GM18861 (cell line): ENCODE data around the gene DNMBP.
"Not testable (repeated sequence)": the region's sequence is repeated elsewhere in the genome, so short reads cannot be mapped to it uniquely, and the experiment has no call there.

Experiments
- ATAC-seq: cut with Tn5 transposase; IDR thresholded peaks from one replicate; pipeline ENCODE4 v1.9.1; 2021; ENCODE audit not compliant: unreplicated experiment

Gene DNMBP

DNA sequence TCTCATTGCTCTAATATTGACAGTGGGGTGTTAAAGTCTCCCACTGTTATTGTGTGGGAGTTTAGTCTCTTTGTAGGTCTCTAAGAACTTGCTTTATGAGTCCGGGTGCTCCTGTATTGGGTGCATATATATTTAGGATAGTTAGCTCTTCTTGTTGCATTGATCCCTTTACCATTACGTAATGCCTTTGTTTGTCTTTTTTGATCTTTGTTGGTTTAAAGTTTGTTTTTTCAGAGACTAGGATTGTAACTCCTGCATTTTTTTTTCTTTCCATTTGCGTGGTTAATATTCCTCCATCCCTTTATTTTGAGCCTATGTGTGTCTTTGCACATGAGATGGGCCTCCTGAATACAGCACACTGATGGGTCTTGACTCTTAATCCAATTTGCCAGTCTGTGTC is 142.5 kb downstream of the DNMBP start:
- not testable (repeated sequence) for ATAC-seq

DNA sequence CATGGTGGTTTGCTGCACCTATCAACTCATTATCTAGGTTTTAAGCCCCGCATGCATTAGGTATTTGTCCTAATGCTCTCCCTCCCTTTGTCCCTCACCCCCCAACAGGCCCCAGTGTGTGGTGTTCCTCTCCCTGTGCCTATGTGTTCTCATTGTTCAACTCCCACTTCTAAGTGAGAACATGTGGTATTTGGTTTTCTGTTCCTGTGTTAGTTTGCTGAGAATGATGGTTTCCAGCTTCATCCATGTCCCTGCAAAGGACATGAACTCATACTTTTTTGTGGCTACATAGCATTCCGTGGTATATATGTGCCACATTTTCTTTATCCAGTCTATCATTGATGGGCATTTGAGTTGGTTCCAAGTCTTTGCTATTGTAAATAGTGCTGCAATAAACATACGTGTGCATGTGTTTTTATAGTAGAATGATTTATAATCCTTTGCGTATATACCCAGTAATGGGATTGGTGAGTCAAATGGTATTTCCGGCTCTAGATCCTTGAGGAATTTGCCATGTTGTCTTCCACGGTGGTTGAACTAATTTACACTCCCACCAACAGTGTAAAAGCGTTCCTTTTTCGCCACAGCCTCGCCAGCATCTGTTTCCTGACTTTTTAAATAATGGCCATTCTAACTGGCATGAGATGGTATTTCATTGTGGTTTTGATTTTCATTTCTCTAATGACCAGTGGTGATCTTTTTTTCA is 146.1 kb downstream of the DNMBP start:
- ATAC-seq, result not testable (repeated sequence)

DNA sequence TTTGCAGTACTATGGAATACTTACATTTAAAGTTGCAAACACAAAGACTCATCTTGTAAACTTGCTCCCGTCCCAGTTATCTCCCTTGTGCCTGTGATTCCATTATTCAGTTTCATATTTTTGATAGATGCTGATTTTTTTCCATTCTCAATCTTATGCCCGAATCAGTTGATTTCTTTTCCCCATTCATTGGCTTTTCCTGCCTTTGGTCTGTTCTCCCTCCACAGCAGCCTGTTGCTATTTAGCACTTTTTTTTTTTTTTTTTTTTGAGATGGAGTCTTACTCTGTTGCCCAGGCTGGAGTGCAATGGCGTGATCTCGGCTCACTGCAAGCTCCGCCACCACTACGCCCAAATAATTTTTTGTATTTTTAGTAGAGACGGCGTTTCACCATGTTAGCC is 149.3 kb downstream of the DNMBP start:
- no peak for ATAC-seq

DNA sequence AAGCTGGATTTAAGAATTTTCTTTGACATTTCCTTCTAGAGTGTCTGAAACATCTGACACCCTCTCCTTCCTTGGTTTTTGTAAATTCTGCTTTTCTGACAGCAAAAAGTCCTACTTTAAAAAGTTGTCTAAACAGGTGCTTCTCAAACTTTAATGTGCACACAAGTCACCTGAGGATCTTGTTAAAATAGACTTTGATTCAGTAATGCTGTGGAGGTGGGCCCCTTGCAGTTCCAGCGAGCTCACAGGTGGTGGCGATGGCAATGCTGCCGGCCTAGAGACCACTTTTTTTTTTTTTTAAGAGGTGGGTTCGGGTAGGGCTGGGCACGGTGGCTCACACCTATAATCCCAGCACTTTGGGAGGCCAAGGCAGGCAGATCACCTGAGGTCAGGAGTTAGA is 150.2 kb downstream of the DNMBP start:
- ATAC-seq, result no peak

DNA sequence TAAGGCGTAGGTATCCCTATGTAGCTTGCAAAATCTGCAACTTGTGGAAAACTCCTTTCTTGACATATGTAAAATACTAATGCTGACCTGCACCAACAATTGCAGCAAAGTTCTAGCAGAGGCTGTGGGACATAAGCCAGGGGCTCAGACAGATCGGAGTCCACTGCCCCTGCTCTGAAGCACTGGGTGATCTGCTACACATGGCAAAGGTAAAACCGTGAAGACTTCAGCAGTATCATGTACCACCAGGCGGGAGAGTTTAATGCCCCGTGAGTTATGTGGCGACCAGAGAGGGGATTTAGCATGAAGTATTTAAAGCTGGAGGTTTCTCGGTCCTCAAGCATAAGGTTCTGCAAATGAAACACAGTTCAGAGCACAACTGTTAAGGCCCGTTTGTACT is 150.9 kb downstream of the DNMBP start:
- ATAC-seq, result no peak

DNA sequence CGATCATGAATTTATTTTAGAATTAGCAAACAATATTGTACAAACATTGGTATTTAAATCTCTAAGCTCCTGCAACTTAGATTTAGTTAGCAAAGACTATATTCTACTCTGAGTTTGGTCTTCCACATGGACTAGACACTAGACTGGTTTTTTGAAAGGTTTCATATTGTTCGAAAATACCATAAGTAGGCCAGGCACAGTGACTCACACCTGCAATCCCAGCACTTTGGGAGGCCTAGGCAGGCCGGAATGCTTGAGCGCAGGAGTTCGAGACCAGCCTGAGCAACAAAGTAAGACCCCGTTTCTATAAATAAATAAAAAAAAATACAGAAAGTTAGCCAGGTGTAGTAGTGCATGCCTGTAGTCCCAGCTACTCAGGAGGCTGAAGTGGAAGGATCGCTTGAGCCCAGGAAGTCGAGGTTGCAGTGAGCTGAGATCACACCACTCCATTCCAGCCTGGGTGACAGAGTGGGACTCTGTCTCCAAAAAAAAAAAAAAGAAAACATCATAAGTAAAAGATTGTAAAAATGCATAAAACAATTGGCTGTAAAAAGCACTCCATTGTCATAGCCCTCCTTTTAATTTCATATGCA is 154.2 kb downstream of the DNMBP start:
- ATAC-seq, result no peak

DNA sequence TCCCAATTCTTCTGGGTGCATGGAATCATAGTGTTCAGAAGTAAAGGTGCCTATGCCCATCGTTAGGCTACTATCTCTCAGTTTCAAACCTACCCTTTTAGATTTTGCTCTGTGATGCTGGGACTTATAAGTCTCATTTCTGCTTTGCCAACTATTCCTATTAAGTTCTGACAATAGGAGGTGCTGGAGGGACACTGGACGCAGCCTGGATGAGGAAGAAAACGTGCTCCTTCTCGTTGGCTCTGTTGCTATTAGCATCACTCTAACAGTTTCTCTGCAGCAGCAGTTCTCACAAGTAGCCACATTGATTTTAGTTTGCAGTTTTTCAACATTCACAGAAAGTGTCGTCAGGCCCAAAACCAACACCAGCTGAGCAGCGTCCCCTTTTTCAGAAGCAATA is 154.9 kb downstream of the DNMBP start:
- ATAC-seq, result no peak

DNA sequence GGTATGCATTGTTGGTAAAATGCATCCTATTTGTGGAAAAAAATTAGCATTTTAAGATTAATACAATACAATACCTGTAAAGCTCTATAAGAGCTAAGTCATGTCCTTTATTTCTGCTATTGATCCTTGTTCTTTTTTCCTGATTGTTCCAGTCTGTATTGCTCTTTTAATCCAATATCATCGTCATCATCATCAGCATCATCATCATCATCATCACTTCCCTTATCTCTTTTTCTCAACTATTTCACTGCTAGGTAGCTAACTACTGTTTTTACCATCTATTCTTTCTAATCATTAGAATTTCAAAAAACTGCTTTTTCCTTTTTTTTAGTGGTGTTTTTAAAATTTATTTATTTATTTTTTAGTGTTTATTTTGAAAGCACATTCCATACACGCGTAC is 156.1 kb downstream of the DNMBP start:
- ATAC-seq, result no peak

DNA sequence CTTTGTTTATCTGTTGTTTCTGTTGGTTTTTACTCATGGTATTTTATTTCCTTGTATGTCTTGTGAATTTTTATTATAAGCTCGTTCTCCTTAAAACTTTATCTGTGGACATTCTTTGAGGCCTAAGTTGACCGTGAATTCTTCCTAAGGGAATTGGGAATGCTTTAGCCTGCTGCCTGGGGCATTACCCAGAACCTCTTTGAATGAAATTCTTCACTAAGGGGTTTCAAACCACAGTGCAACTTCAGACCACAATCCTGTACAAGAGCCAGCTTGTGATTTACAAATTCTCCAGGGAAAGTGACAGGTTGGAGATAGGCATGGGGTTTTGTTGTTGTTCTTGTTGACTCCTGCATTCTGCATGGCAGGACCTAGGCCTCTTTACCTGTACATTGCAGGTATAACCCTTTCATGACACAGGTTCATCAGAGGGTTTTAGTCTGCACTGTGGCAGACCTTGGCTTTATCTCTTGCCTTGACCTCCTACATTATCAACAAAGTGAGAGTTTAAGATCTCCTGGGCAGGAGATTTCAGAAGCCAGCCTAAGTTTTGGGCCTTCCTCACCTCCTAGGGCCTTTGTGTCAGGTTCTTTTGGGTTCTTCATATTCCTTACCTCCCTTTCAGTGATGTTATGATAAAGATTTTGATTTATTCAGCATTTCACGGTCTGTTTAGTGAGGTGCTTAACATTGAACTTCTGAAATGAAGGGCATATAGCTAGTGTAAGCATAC is 157.1 kb downstream of the DNMBP start:
- no peak for ATAC-seq

DNA sequence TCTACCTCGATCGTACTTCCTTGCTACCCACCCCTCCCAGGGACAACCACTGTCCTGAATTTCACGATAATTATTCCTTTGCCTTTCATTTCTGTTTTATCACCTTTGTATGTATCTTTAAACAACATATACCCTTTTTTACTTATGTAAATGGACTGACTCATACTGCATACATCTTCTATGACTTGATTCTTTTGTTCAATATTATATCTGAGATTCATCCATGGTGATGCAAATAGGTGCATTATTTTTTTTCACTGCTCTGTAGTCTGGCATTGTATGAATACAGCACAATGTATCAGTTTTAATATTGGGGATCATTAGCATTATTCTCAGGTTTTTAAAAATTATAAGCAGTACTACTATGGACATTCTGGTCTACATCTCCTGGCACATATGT is 157.9 kb downstream of the DNMBP start:
- no peak for ATAC-seq

DNA sequence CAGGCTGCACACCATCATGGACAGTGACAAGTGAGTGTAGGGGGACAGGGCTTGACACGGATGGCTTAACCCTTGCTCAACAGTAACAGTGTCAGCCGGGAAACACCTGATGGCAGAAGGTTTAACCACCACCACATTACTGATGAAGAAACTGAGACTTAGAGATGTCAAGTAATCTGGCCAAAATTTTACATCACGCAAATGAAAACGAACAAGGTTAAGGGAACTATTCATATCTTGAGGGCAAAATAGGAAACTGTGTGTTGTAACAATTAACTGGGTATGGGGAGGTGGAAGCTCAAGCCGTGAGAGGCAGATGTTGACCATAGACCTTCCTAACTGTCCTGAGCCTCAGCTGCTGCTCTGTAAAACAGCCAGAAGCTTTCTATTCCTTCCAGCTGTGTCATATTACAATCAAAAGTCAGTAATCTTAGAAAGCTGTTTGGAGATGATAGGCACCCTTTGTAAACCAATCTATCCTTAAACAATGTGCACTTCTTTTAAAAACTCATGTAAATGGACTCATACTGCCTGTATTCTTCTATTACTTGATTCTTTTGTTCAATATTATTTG is 158.9 kb downstream of the DNMBP start:
- ATAC-seq, result no peak

DNA sequence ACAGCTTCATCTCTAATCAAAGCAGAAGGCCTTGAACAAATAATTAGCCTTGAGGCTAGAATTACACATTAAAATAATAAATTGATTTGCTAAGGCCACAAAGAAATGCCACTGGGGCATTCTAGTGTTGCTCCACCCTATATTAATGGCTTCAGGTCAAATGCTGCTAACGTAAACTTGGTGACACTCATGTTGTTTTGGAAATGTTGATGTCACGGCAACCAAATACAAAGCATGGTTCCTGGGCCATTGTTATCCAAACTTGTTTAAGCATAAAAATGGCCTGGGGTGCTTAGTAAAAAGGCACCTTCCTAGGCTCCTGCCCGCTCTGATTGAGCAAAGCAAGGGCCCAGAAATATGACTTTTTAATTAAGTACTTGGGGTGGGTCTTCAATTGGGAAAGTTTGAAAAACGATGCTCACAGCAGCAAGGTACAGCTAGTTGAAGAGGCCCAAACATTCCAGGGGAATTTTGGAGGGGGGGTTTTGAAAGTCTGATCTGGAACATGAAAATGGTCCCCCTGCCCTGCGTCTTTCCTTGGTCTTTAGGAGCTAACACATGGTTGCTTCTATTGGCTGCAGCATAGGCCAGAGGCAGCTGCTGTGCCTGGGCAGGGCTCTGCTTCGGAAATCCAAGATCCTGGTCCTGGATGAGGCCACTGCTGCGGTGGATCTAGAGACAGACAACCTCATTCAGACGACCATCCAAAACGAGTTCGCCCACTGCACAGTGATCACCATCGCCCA is 159.6 kb downstream of the DNMBP start:
- no peak for ATAC-seq

DNA sequence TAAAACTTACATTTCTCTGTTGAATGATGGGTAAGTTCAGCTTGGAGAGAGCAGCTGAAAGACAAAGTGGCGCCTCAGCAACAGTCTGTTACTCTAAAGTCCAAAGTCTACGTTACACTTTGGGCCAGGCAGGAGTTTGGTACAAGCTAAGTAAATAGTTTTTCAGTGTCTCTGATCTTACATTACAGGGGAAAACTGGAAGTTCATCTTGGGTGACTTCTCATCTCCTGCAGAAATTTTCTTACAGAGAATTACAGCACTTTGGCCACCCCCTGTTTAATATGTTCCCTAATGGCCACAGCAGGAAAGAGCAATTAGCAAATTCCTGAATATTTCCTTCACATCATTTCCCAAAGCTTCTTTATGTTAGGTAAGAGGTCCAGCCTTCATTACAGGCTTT is 160.2 kb downstream of the DNMBP start:
- no peak for ATAC-seq

DNA sequence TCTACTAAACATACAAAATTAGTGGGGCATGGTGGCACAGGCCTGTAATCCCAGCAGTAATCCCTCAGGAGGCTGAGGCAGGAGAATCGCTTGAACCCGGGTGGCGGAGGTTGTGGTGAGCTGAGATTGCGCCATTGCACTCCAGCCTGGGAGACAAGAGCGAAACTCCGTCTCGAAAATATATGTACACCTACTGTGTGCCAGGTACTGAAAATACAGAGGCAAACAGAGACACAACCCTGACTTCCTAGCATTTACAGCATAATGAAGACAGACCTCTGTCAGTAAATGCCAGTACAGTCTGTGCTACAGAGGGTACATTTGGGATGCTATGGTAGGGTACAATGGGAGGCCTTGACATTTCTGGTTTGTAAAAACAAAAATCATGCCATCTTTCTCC is 160.7 kb downstream of the DNMBP start:
- ATAC-seq, result no peak

DNA sequence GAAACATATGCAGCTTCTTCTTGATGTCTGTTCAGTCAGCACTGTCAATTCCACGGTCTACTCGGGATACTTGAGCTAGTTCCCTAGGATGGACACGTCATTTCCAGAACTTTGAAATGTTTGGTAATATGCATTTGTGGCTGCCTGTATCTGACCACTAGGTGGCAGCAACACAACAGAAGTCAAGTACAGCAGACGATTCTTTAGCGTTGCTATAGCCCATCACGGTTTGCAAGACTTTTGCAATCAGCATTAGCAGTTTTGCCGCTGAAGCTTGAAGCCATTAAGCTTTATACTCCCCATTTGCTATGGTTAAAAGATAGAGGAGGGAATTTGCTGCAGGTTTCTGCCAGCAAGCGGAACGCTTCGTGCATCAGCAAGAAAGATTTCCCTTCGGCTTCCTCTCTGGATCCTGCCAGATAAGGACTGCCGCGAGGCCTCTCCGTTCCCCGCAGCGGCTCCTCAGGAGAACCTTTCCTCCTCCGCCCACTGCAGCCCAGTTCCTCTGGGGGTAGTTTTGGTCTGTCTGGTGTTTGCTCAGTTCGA is 163.8 kb downstream of the DNMBP start:
- peak; percentile 62 for ATAC-seq

DNA sequence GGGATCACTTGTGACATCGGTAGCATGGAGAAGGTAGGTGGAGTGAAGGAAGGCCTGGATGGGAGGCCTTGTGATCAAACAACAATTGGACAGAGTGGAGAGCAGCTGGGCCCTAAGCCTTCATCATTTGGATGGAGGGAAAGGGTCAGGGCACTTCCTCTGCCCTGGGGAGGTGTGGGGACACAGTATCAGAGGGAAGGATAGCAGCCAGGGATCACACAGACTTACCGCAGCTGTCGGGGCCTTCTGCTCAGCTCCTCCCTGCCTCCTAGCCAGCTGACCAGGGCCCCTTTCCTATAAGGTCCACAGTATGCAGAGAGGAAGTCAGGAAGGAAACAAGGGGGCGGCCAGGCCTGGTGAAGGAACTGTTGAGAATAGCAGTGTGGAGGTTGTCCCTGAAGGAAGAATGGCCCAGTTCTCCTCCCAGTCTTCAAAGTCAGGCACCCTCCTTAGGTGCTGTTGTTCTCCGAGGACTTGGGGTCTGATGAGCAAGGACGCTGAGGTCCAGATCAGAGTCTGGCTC is 165.3 kb downstream of the DNMBP start:
- ATAC-seq, result no peak

DNA sequence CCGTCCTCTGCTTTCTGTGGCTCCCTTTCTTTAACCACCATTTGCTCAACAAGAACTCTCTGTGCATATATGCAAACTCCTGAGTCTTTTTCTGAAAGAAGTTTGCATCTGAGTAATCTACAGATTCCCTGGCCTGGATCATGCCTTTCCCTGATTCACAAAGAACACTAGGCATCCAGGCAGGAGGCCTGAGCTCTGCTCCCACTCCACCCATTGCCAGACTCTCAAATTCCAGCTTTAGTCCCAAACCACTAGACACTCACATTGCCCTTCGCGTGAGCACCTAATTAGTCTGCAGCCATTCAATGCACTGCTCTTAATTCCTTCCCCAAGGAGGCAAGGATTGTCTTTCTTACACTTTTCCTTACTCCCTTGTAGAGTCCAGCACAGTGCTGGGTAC is 166.4 kb downstream of the DNMBP start:
- ATAC-seq, result no peak

DNA sequence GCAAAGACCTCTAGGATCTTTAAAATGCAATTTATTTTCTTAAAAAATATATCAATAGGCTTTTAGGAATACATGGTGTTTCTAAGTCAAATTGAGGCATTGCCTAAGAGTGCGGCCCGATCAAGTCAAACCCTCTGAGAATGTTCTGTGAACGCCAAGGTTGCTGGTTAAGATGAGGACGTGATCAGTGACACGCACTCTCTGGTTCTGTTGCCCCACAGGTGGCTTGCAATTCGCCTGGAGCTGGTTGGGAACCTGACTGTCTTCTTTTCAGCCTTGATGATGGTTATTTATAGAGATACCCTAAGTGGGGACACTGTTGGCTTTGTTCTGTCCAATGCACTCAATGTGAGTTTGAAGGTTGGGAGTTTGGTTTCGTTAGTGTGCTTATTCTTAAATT is 168.0 kb downstream of the DNMBP start:
- no peak for ATAC-seq

DNA sequence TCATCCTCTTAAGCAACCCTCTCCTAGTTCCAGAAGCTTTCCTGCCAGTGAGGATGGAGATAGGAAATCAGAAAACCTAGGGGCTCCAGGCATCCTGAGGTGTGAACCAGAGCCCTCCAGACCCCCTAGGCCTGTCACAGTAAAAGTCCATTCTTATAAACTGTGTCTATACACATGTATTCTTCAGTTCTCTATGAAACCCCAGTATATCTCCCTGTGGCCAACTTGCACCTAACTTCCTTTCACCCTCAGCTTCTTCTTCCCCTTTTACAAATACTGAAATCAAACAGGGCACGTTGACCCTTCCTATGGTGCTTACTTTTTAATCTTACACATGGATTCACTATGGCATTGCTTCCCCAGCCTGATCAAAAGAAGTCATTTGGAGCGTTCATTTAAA is 168.9 kb downstream of the DNMBP start:
- ATAC-seq, result not testable (repeated sequence)

DNA sequence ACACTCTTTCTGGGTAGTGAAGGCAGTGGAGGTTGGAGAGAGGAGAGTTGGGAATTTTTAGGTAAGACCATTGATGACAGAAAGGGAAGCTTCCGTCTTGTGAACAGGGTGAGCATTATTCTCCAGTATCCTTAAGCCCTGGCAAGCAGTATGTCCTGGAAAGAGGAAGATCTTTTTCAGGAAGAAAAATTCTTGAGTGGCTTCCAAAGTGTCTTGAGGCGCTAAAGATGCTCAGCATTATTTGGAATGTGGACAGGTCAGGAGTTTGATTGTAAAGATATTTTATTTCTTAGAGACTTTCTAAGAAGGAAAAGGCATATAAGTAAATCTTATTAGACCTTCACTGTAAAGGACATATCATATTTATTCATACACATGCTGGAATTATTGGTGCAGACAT is 173.0 kb downstream of the DNMBP start:
- no peak for ATAC-seq

DNA sequence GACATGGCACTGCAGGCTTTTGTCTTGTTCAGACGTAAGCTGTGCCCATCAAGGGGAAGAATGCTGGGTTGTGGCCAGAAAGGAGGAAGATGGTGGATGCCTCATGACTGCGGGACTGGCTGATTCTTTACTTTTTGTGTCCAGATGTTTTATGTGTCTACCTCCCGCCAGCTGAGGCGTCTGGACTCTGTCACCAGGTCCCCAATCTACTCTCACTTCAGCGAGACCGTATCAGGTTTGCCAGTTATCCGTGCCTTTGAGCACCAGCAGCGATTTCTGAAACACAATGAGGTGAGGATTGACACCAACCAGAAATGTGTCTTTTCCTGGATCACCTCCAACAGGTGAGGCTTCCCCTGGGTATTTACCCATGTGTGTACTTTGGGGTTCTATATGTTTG is 173.8 kb downstream of the DNMBP start:
- ATAC-seq, result no peak
